ENCODE results near the gene MPIG6B. TPM values are rescaled to one million over a fixed set of nuclear protein-coding genes. Genes with fewer than 3 reads are reported as not detected.
A peak's percentile ranks its signal among the peaks of the same experiment; 100 is the strongest.

Gene MPIG6B
- total RNA-seq, 1 donor from 2014 or later, result not detected

DNA sequence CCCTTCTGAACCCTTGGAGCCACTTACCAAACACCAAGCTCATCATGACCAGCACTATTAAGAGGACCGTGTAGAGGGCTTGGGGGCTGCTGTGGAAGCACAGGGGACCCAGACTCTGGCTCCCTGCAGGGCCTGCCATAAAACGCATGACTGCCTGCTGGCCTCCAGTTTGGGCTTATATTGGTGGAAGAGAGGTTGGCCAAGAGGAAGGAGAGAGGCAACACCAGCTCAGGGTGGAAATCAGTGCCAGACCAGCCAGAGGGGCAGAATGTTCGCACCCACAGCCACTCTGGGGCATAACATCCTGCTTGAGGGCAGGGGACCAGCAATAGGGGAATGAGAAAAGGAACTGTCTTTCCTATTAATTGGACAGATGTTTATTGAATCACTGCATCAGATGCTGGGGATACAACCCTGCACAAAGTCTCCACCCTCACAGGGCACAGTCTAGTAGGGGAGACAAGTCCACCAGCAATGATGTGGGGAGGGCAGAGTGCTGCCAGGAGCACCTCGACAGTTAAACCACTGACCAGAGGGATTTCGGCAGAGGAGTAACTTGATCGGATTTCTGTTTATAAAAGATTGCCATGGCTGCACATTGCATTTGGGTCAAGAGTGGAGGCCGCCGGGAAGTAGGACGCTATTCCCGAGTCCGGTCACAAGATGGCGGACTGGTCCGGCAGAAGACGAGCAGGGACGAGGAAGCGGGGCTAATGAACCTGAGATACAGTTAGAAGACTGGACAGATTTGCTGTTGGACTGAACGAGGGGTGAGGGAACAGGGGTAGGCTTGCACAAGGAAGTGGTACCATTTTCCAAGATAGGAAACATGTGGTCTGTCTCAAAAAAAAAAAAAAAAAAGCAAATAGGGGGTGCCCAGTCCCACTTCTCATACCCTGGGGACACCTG is 42.7 kb upstream of the MPIG6B start, which contains the start of gene LY6G5C:
TSS of gene LY6G5C (minus strand) at position 842 of the 909 bp plus-strand sequence. CDS start at position 148, 694 bp downstream.
- peak within 1 kb of the TSS; percentile 84 for H3K4me3 Mint-ChIP-seq (ENCODE audit: unreplicated experiment)

DNA sequence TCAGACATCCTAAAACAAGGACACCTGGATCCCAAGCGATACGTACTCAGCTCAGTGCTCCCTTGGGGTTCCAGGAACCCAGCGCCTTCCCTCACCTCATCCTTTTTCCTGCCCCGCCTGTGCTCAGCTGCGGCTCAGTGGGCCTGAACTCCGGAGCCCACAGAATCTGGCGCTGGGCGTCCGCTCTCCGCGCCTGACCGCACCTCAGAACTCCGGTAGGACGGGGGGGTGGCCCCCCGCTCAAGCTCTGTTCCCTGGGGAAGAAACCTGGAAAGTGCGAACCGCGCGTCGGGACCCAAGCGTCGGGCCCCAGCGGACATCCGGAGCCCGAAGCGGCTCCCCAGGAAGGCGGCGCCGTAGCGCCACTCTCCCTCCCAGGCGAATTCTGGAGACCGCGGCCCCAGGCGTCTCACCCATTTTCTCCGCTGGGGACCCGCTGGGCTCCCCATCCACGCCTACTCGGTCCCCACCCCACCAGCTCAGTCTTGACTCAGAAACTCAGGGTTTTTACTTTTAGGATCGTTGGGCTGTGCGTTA is 42.0 kb upstream of the MPIG6B start:
- Mint-ChIP-seq H3K9me3 (ENCODE audit: unreplicated experiment) (no peaks in the 10 kb centered on the region), H3K27me3 (ENCODE audit: unreplicated experiment) (peaks cover 13% of the 10 kb centered on the region), H3K4me1 (ENCODE audit: unreplicated experiment) (peaks cover 24% of the 10 kb centered on the region), H3K36me3 (ENCODE audit: low read depth, unreplicated experiment) (peaks cover 17% of the 10 kb centered on the region), H3K27ac (ENCODE audit: unreplicated experiment) (peak overlapping the region; percentile 88), H3K4me3 (ENCODE audit: unreplicated experiment) (peak overlapping the region; percentile 84)
- TF ChIP-seq, protein P1, sequence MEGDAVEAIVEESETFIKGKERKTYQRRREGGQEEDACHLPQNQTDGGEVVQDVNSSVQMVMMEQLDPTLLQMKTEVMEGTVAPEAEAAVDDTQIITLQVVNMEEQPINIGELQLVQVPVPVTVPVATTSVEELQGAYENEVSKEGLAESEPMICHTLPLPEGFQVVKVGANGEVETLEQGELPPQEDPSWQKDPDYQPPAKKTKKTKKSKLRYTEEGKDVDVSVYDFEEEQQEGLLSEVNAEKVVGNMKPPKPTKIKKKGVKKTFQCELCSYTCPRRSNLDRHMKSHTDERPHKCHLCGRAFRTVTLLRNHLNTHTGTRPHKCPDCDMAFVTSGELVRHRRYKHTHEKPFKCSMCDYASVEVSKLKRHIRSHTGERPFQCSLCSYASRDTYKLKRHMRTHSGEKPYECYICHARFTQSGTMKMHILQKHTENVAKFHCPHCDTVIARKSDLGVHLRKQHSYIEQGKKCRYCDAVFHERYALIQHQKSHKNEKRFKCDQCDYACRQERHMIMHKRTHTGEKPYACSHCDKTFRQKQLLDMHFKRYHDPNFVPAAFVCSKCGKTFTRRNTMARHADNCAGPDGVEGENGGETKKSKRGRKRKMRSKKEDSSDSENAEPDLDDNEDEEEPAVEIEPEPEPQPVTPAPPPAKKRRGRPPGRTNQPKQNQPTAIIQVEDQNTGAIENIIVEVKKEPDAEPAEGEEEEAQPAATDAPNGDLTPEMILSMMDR (IDR thresholded peaks at IDR 0.05; ENCODE audit: unreplicated experiment), result no peak
- DNase-seq (ENCODE audit: low spot score), result peak; percentile 45

More for the DNA sequence above, 42.7 kb upstream of the MPIG6B start, which contains the start of gene LY6G5C:
- DNase-seq (ENCODE audit: low spot score), result peak; percentile 63
- H3K27ac Mint-ChIP-seq (ENCODE audit: unreplicated experiment), result peak within 1 kb of the TSS; percentile 88
- H3K4me1 Mint-ChIP-seq (ENCODE audit: unreplicated experiment), result peaks cover 24% of the 10 kb centered on the region
- H3K36me3 Mint-ChIP-seq (ENCODE audit: low read depth, unreplicated experiment), result peaks cover 15% of the 10 kb centered on the region
- no peaks in the 10 kb centered on the region for H3K9me3 Mint-ChIP-seq (ENCODE audit: unreplicated experiment)
- TF ChIP-seq, protein P1 (IDR thresholded peaks at IDR 0.05; ENCODE audit: unreplicated experiment), result peak; percentile 29
- peaks cover 13% of the 10 kb centered on the region for H3K27me3 Mint-ChIP-seq (ENCODE audit: unreplicated experiment)

DNA sequence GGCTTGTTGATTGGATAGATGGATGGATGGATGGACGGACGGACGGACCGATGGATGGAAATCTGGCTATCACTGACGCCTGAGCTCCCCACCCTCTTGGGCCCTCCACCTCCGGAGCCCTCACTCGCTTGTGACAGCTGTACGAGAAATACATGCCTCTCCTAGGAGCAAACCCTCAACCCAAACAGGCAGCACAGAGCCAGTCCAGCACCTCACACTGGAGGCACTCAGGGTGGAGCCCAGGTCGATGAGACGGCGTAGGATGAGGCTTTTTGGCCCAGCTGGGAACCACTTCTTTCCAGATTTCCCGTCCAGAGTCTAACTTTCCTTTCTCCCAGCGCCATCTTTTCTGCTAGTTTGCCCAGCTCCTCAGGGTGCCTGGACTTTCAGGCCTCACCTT is 39.6 kb upstream of the MPIG6B start:
- Mint-ChIP-seq H3K36me3 (ENCODE audit: low read depth, unreplicated experiment) (peaks cover 10% of the 10 kb centered on the region), H3K27me3 (ENCODE audit: unreplicated experiment) (peaks cover 11% of the 10 kb centered on the region), H3K4me1 (ENCODE audit: unreplicated experiment) (peaks cover 20% of the 10 kb centered on the region), H3K4me3 (ENCODE audit: unreplicated experiment) (peak overlapping the region; percentile 86), H3K9me3 (ENCODE audit: unreplicated experiment) (no peaks in the 10 kb centered on the region), H3K27ac (ENCODE audit: unreplicated experiment) (no peak overlapping the region)
- TF ChIP-seq, protein P1 (IDR thresholded peaks at IDR 0.05; ENCODE audit: unreplicated experiment), result no peak
- DNase-seq (ENCODE audit: low spot score), result no peak

DNA sequence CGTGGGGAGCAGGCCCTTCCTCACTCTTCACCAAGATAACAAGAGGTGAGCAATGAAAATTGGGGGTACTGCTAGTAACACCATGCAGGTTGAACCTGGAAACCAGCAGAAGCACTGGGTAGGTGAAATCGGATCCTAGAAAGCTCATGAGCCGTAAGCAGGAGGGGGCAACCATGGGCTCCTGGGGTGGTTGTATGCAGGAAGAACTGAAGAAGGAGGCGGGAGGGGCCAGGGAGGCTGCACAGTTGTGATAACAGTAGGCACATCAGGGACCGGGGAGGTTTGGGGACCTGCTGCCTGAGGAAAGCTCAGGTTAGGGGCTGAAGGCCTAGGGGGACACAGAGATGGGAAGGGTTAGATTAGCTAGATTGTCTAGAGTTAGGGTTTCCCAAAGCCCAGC is 36.7 kb upstream of the MPIG6B start:
- no peak overlapping the region for H3K27ac Mint-ChIP-seq (ENCODE audit: unreplicated experiment)
- DNase-seq (ENCODE audit: low spot score), result no peak
- H3K27me3 Mint-ChIP-seq (ENCODE audit: unreplicated experiment), result peaks cover 4% of the 10 kb centered on the region
- H3K36me3 Mint-ChIP-seq (ENCODE audit: low read depth, unreplicated experiment), result peaks cover 16% of the 10 kb centered on the region
- no peaks in the 10 kb centered on the region for H3K9me3 Mint-ChIP-seq (ENCODE audit: unreplicated experiment)
- TF ChIP-seq, protein P1 (IDR thresholded peaks at IDR 0.05; ENCODE audit: unreplicated experiment), result no peak
- peaks cover 22% of the 10 kb centered on the region for H3K4me1 Mint-ChIP-seq (ENCODE audit: unreplicated experiment)
- H3K4me3 Mint-ChIP-seq (ENCODE audit: unreplicated experiment), result peak overlapping the region; percentile 38

All from endothelial cell (in vitro differentiated cells).